Esophagus (tissue), 2 donors: ENCODE measurements around the gene FKBP14. TPM values are rescaled to one million over a fixed set of nuclear protein-coding genes. Genes with fewer than 3 reads are reported as not detected.

ENCODE experiments used
- H3K27ac ChIP-seq, 2 donors: one replicate each; pipeline ENCODE4 v1.5.1; 2013; ENCODE audit warnings: low read depth in 2 of 2, mild to moderate bottlenecking in 2 of 2, inconsistent platforms in 1 of 2, low read length in 1 of 2, moderate library complexity in 1 of 2
- H3K27me3 ChIP-seq, 2 donors: one replicate each; pipeline ENCODE4 v1.6.1; 2013; ENCODE audit warnings: low read length in 2 of 2, control low read depth in 1 of 2, mild to moderate bottlenecking in 1 of 2; ENCODE audit not compliant: insufficient read depth in 2 of 2, control insufficient read depth in 1 of 2
- H3K36me3 ChIP-seq, 2 donors: one replicate each; pipeline ENCODE4 v1.6.1; 2013; ENCODE audit warnings: low read length in 1 of 2; ENCODE audit not compliant: control insufficient read depth in 2 of 2, insufficient read depth in 2 of 2
- H3K4me1 ChIP-seq, 2 donors: one replicate each; pipeline ENCODE4 v1.6.1; 2013; ENCODE audit warnings: low read length in 1 of 2; ENCODE audit not compliant: control insufficient read depth in 2 of 2, insufficient read depth in 2 of 2
- H3K4me3 ChIP-seq, 2 donors: one replicate each; pipeline ENCODE4 v1.5.1; 2013; ENCODE audit warnings: low read length in 2 of 2, mild to moderate bottlenecking in 2 of 2, low read depth in 1 of 2, moderate library complexity in 1 of 2
- H3K9me3 ChIP-seq, 2 donors: one replicate each; pipeline ENCODE4 v1.6.1; 2013; ENCODE audit warnings: mild to moderate bottlenecking in 2 of 2, low read depth in 1 of 2, low read length in 1 of 2, moderate library complexity in 1 of 2; ENCODE audit not compliant: control insufficient read depth in 2 of 2, insufficient read depth in 1 of 2
- WGBS, 2 donors: extraction: QIAGEN DNeasy Blood & Tissue Kit; methylation state at CpG; one replicate each; pipeline ENCODE4 v1.1.7; 2013; 5-methylcytosine and 5-hydroxymethylcytosine counted together
- polyA plus RNA-seq, 2 donors: library from polyadenylated mRNA; stranded (reverse); fragments of 200-250 nt; gene quantifications; one replicate each; pipeline ENCODE4 v1.2.3, GENCODE V29; 2013
- donor health status: healthy with polysubstance abuse.
- donor health status: Bipolar disorder and iron deficiency.

Gene FKBP14
- polyA plus RNA-seq, result 1 to 10 TPM; 1.9 to 3.0 TPM

GRCh38 chr7:30026229-30027064 lies at the start of gene FKBP14:
TSS of gene FKBP14 (minus strand) at chr7:30026702. CDS start at chr7:30026508, 194 bp downstream.
- H3K4me1 ChIP-seq, result peaks cover 2 to 3% of the 10 kb centered on the region in 2 donors
- peak within 1 kb of the TSS; percentile 84 to 94 for H3K27ac ChIP-seq
- H3K4me3 ChIP-seq, result peak within 1 kb of the TSS; percentile 55 to 79
- H3K36me3 ChIP-seq, result no peaks in the 10 kb centered on the region
- H3K9me3 ChIP-seq, result no peaks in the 10 kb centered on the region
- WGBS, 2 donors, result 0 to 1% methylated on average over 35 of the region's 35 CpGs
- no peaks in the 10 kb centered on the region for H3K27me3 ChIP-seq

GRCh38 chr7:30074422-30075030 lies 48.0 kb upstream of the FKBP14 start:
- no peaks in the 10 kb centered on the region for H3K4me1 ChIP-seq
- H3K36me3 ChIP-seq, result peaks cover 3 to 4% of the 10 kb centered on the region in 2 donors
- 29 to 44% methylated on average over 1 of the region's 1 CpG for WGBS, 2 donors
- no peaks in the 10 kb centered on the region for H3K27me3 ChIP-seq
- no peak overlapping the region for H3K4me3 ChIP-seq
- no peak overlapping the region for H3K27ac ChIP-seq
- no peaks in the 10 kb centered on the region for H3K9me3 ChIP-seq

- 100% methylated on average over 1 of the region's 1 CpG for WGBS, 2 donors
- Histone ChIP-seq H3K36me3 (no peaks in the 10 kb centered on the region), H3K27ac (no peak overlapping the region), H3K4me1 (no peaks in the 10 kb centered on the region), H3K9me3 (no peaks in the 10 kb centered on the region), H3K27me3 (no peaks in the 10 kb centered on the region), H3K4me3 (no peak overlapping the region)
Measured at GRCh38 chr7:30072735-30073134, 46.2 kb upstream of the FKBP14 start.

GRCh38 chr7:30070052-30070451 lies 43.5 kb upstream of the FKBP14 start:
- no peak overlapping the region for H3K27ac ChIP-seq
- WGBS, 2 donors, result 0 to 65% methylated on average over 1 of the region's 1 CpG
- H3K9me3 ChIP-seq, result no peaks in the 10 kb centered on the region
- no peaks in the 10 kb centered on the region for H3K27me3 ChIP-seq
- H3K4me1 ChIP-seq, result no peaks in the 10 kb centered on the region
- no peak overlapping the region for H3K4me3 ChIP-seq
- H3K36me3 ChIP-seq, result no peaks in the 10 kb centered on the region

- WGBS, 2 donors, result 80 to 92% methylated on average over 5 of the region's 5 CpGs
- Histone ChIP-seq H3K4me3 (no peak overlapping the region), H3K27me3 (no peaks in the 10 kb centered on the region), H3K36me3 (no peaks in the 10 kb centered on the region), H3K4me1 (no peaks in the 10 kb centered on the region), H3K27ac (no peak overlapping the region), H3K9me3 (no peaks in the 10 kb centered on the region)
Measured at GRCh38 chr7:30069096-30069867, 42.8 kb upstream of the FKBP14 start.

GRCh38 chr7:30068117-30068516 lies 41.6 kb upstream of the FKBP14 start:
- H3K9me3 ChIP-seq, result no peaks in the 10 kb centered on the region
- H3K27ac ChIP-seq, result no peak overlapping the region
- no peaks in the 10 kb centered on the region for H3K4me1 ChIP-seq
- no peaks in the 10 kb centered on the region for H3K36me3 ChIP-seq
- no peaks in the 10 kb centered on the region for H3K27me3 ChIP-seq
- no peak overlapping the region for H3K4me3 ChIP-seq

GRCh38 chr7:30066687-30067086 lies 40.2 kb upstream of the FKBP14 start:
- Histone ChIP-seq H3K4me1 (no peaks in the 10 kb centered on the region), H3K27ac (no peak overlapping the region), H3K4me3 (no peak overlapping the region), H3K36me3 (no peaks in the 10 kb centered on the region), H3K27me3 (no peaks in the 10 kb centered on the region), H3K9me3 (no peaks in the 10 kb centered on the region)
- WGBS, 2 donors, result 94 to 96% methylated on average over 1 of the region's 1 CpG

- Histone ChIP-seq H3K4me3 (no peak overlapping the region), H3K27me3 (no peaks in the 10 kb centered on the region), H3K9me3 (no peaks in the 10 kb centered on the region), H3K27ac (no peak overlapping the region), H3K4me1 (no peaks in the 10 kb centered on the region), H3K36me3 (no peaks in the 10 kb centered on the region)
- WGBS, 2 donors, result 49 to 64% methylated on average over 3 of the region's 3 CpGs
Measured at GRCh38 chr7:30065746-30066145, 39.2 kb upstream of the FKBP14 start.

- H3K4me3 ChIP-seq, result no peak overlapping the region
- no peaks in the 10 kb centered on the region for H3K9me3 ChIP-seq
- H3K27ac ChIP-seq, result no peak overlapping the region
- peaks cover 0 to 2% of the 10 kb centered on the region in 2 donors for H3K36me3 ChIP-seq
- 67 to 70% methylated on average over 1 of the region's 1 CpG for WGBS, 2 donors
- H3K27me3 ChIP-seq, result no peaks in the 10 kb centered on the region
- no peaks in the 10 kb centered on the region for H3K4me1 ChIP-seq
Measured at GRCh38 chr7:30062587-30062986, 36.1 kb upstream of the FKBP14 start.
